ENCODE data around the gene NKX1-2.
"Not testable (repeated sequence)": the region's sequence is repeated elsewhere in the genome, so short reads cannot be mapped to it uniquely, and the experiment has no call there.

Gene NKX1-2

GRCh38 chr10:124451276-124451675, 1.4 kb upstream of the NKX1-2 start:
- no peak for DNase-seq
- no peak for ATAC-seq (replicated peaks)
- Mint-ChIP-seq H3K4me1 (peaks cover 20 to 40% of the 10 kb centered on the region in 2 donors), H3K36me3 (no peaks in the 10 kb centered on the region), H3K4me3 (peak overlapping the region; percentile 23 to 35), H3K27ac (no peak overlapping the region), H3K27me3 (peaks cover 84 to 92% of the 10 kb centered on the region in 2 donors), H3K9me3 (no peaks in the 10 kb centered on the region)

- Mint-ChIP-seq H3K36me3 (no peaks in the 10 kb centered on the region), H3K4me1 (peaks cover 20 to 40% of the 10 kb centered on the region in 2 donors), H3K9me3 (no peaks in the 10 kb centered on the region), H3K27ac (no peak overlapping the region), H3K4me3 (peak overlapping the region; percentile 23 to 35), H3K27me3 (peaks cover 84 to 92% of the 10 kb centered on the region in 2 donors)
- DNase-seq = no peak
- ATAC-seq (replicated peaks) = no peak
Measured at GRCh38 chr10:124450783-124451057, 885 bp upstream of the NKX1-2 start.

GRCh38 chr10:124449170-124450011, 444 bp downstream of the NKX1-2 start:
- Mint-ChIP-seq H3K4me3 (peak overlapping the region; percentile 71 to 78), H3K4me1 (peaks cover 20 to 40% of the 10 kb centered on the region in 2 donors), H3K27ac (peak overlapping the region; percentile 42), H3K9me3 (no peaks in the 10 kb centered on the region), H3K27me3 (peaks cover 82 to 92% of the 10 kb centered on the region in 2 donors), H3K36me3 (no peaks in the 10 kb centered on the region)
- no peak for DNase-seq
- ATAC-seq (replicated peaks) = peak in 1 of 2 donors; percentile 23

- Mint-ChIP-seq H3K4me1 (peaks cover 20 to 40% of the 10 kb centered on the region in 2 donors), H3K27me3 (peaks cover 80 to 86% of the 10 kb centered on the region in 2 donors), H3K27ac (peak overlapping the region; percentile 42), H3K4me3 (peak overlapping the region; percentile 71 to 78), H3K9me3 (no peaks in the 10 kb centered on the region), H3K36me3 (no peaks in the 10 kb centered on the region)
- ATAC-seq (replicated peaks) (no peak), DNase-seq (no peak)
Measured at GRCh38 chr10:124448696-124449169, 1.1 kb downstream of the NKX1-2 start.

DNA sequence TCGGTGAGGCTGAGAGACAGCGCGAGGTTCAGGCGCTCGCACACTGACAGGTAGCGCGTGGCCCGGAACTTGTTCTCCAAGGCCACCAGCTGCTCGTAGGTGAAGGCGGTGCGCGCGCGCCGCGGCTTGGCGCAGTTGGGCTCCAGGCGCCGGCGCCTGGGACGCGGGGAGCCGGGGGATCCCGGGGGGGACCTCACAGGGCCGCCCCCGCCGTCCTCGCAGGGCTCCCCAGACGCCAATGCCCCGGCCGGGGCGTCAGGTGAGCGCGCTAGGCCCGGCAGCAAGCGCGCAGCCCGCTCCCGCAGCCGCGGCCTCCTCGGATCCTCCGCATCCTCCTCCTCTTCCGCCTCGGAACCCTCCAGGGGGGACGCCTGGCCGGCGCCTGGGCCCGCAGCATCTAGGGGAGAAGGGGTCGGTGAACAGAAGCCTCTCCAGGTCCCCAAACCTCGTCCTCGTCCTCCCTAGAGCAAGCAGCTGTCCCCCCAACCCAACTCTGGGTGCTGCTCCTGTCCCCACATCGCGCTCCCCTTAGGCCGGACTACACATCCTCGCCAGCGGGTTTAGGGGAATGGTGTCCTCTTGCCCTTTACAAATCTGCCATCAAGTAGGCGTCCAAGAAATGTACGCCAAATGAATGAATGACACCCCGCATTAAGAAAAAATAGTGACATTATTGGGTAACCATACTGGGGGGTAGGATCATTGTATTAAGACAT, 1.9 kb downstream of the NKX1-2 start:
- Mint-ChIP-seq H3K4me1 (peaks cover 20 to 40% of the 10 kb centered on the region in 2 donors), H3K27ac (peak overlapping the region; percentile 90), H3K9me3 (no peaks in the 10 kb centered on the region), H3K4me3 (peak overlapping the region; percentile 78 to 79), H3K36me3 (no peaks in the 10 kb centered on the region), H3K27me3 (peaks cover 84 to 86% of the 10 kb centered on the region in 2 donors)
- ATAC-seq (replicated peaks) (peak in 1 of 2 donors; percentile 38), DNase-seq (no peak)

- DNase-seq = no peak
- H3K4me3 Mint-ChIP-seq = peak overlapping the region; percentile 63 to 67
- H3K27ac Mint-ChIP-seq = peak overlapping the region; percentile 20
- H3K27me3 Mint-ChIP-seq = peaks cover 82 to 86% of the 10 kb centered on the region in 2 donors
- no peak for ATAC-seq (replicated peaks)
- H3K9me3 Mint-ChIP-seq = no peaks in the 10 kb centered on the region
- peaks cover 20 to 40% of the 10 kb centered on the region in 2 donors for H3K4me1 Mint-ChIP-seq
- no peaks in the 10 kb centered on the region for H3K36me3 Mint-ChIP-seq
Measured at GRCh38 chr10:124446830-124447750, 2.7 kb downstream of the NKX1-2 start.

GRCh38 chr10:124441694-124442093, 8.1 kb downstream of the NKX1-2 start:
- not testable (repeated sequence) for DNase-seq; H3K27ac Mint-ChIP-seq; H3K9me3 Mint-ChIP-seq; ATAC-seq (replicated peaks); H3K4me1 Mint-ChIP-seq; H3K4me3 Mint-ChIP-seq; H3K36me3 Mint-ChIP-seq
- H3K27me3 Mint-ChIP-seq = peaks cover 46 to 50% of the 10 kb centered on the region in 2 donors

- ATAC-seq (replicated peaks) (peak in 1 of 2 donors; percentile 47), DNase-seq (no peak)
- Mint-ChIP-seq H3K36me3 (no peaks in the 10 kb centered on the region), H3K27me3 (peaks cover 12 to 20% of the 10 kb centered on the region in 2 donors), H3K4me1 (peaks cover 0 to 1% of the 10 kb centered on the region in 2 donors), H3K9me3 (no peaks in the 10 kb centered on the region), H3K27ac (no peak overlapping the region), H3K4me3 (no peak overlapping the region)
Measured at GRCh38 chr10:124436191-124436638, 13.6 kb downstream of the NKX1-2 start.

- not testable (repeated sequence) for ATAC-seq (replicated peaks); H3K9me3 Mint-ChIP-seq; H3K36me3 Mint-ChIP-seq; H3K4me1 Mint-ChIP-seq; DNase-seq; H3K27ac Mint-ChIP-seq; H3K4me3 Mint-ChIP-seq
- peaks cover 12 to 18% of the 10 kb centered on the region in 2 donors for H3K27me3 Mint-ChIP-seq
Measured at GRCh38 chr10:124435683-124436082, 14.2 kb downstream of the NKX1-2 start.

GRCh38 chr10:124433461-124433860, 16.4 kb downstream of the NKX1-2 start:
- no peak for ATAC-seq (replicated peaks)
- Mint-ChIP-seq H3K4me3 (no peak overlapping the region), H3K36me3 (no peaks in the 10 kb centered on the region), H3K27me3 (peaks cover 12 to 29% of the 10 kb centered on the region in 2 donors), H3K27ac (no peak overlapping the region), H3K9me3 (no peaks in the 10 kb centered on the region), H3K4me1 (peaks cover 0 to 1% of the 10 kb centered on the region in 2 donors)
- DNase-seq = no peak

GRCh38 chr10:124430077-124430476, 19.8 kb downstream of the NKX1-2 start:
- H3K4me3 Mint-ChIP-seq = no peak overlapping the region
- no peaks in the 10 kb centered on the region for H3K9me3 Mint-ChIP-seq
- no peaks in the 10 kb centered on the region for H3K36me3 Mint-ChIP-seq
- no peak for ATAC-seq (replicated peaks)
- H3K27ac Mint-ChIP-seq = no peak overlapping the region
- no peaks in the 10 kb centered on the region for H3K4me1 Mint-ChIP-seq
- H3K27me3 Mint-ChIP-seq = peaks cover 21 to 44% of the 10 kb centered on the region in 2 donors
- DNase-seq = no peak

DNA sequence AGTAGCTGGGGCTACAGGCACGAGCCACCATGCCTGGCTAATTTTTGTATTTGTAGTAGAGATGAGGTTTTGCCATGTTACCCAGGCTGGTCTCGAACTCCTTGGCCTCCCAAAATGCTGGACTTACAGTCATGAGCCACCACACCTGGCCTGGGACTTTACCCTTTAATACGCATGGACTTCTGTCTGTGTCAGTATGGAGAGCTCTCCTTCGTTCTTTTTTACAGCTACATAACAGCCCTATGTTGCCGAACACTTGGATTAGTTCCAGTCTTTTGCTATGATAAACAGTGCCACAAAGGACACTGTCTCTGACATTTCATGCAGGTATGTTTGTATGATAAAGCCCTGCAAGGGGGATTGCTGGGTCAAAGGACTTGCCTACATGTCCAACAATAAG, 20.3 kb downstream of the NKX1-2 start:
- no peak overlapping the region for H3K4me3 Mint-ChIP-seq
- H3K4me1 Mint-ChIP-seq = no peaks in the 10 kb centered on the region
- peaks cover 21 to 47% of the 10 kb centered on the region in 2 donors for H3K27me3 Mint-ChIP-seq
- no peak for ATAC-seq (replicated peaks)
- no peaks in the 10 kb centered on the region for H3K9me3 Mint-ChIP-seq
- H3K36me3 Mint-ChIP-seq = no peaks in the 10 kb centered on the region
- no peak for DNase-seq
- no peak overlapping the region for H3K27ac Mint-ChIP-seq

DNA sequence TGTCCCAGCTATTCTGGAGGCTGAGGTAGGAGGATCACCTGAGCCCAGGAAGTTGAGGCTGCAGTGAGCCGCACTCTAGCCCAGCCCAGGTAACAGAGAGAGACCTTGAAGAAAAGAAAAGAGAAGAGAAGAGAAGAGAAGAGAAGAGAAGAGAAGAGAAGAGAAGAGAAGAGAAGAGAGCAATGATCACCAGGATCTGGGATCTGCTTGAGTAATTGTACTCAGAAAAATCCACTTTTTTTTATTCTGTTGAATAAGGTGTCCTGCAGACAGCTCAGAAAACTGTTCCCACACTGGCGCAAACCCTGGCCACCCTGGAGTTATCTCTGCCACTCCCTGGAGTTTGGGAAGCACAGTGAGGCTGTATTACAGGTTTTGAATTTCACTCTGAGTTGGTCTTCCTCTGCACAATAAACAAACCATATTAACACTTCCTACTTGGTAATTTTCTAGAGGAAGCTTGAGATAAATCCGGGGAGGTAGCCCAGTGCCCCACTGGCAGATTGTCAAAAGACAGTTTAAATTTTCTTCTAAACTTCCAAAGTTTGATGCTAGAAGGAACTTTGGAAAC, 21.5 kb downstream of the NKX1-2 start:
- no peaks in the 10 kb centered on the region for H3K4me1 Mint-ChIP-seq
- H3K27ac Mint-ChIP-seq = no peak overlapping the region
- DNase-seq = no peak
- no peaks in the 10 kb centered on the region for H3K36me3 Mint-ChIP-seq
- H3K4me3 Mint-ChIP-seq = no peak overlapping the region
- no peak for ATAC-seq (replicated peaks)
- H3K9me3 Mint-ChIP-seq = no peaks in the 10 kb centered on the region
- peaks cover 27 to 59% of the 10 kb centered on the region in 2 donors for H3K27me3 Mint-ChIP-seq

Measured in stimulated activated naive B cell treated with anti-CD40 and anti-IgM and Interleukin-4, amounts not matched to agents 10 μg/mL and 1 μg/mL and 100 μg/mL, for 72 hours (primary cell).